WTC11 (cell line): ENCODE data around the gene UTF1.

ENCODE experiments used
- CREB1 ChIP-seq: sonication (generic); formaldehyde crosslinking; IDR thresholded peaks from 2 replicates; pipeline ENCODE4 v1.8.0; 2023; ENCODE audit warnings: mild to moderate bottlenecking, missing genetic modification reagents
- IRF2 ChIP-seq: sonication (generic); formaldehyde crosslinking; IDR thresholded peaks from 2 replicates; pipeline ENCODE4 v1.8.0; 2022; ENCODE audit warnings: low read depth, missing genetic modification reagents, borderline replicate concordance
- KAT7 ChIP-seq: sonication (generic); formaldehyde crosslinking; IDR thresholded peaks from 2 replicates; pipeline ENCODE4 v1.8.1; 2023; ENCODE audit warnings: missing genetic modification reagents, mild to moderate bottlenecking, borderline replicate concordance
- MLX ChIP-seq: sonication (generic); formaldehyde crosslinking; IDR thresholded peaks from 2 replicates; pipeline ENCODE4 v1.8.1; 2023; ENCODE audit warnings: mild to moderate bottlenecking, missing genetic modification reagents, moderate library complexity
- TCF7 ChIP-seq: sonication (generic); formaldehyde crosslinking; IDR thresholded peaks from 2 replicates; pipeline ENCODE4 v1.8.0; 2022; ENCODE audit warnings: mild to moderate bottlenecking, low read depth, missing genetic modification reagents, moderate library complexity
- ZNF263 ChIP-seq: sonication (generic); formaldehyde crosslinking; IDR thresholded peaks from 2 replicates; pipeline ENCODE4 v1.8.1; 2022; ENCODE audit warnings: low read depth, mild to moderate bottlenecking, moderate library complexity, missing genetic modification reagents
- TF ChIP-seq, protein P1 (sequence below): fragments of 200-600 bp; IDR thresholded peaks from 2 replicates; pipeline ENCODE4 v1.8.0; 2022; ENCODE audit warnings: antibody characterized with exemption
- TF ChIP-seq, protein P2 (sequence below): sonication (generic); formaldehyde crosslinking; conservative IDR thresholded peaks from 2 replicates; pipeline ENCODE4 v1.8.1; 2022; ENCODE audit warnings: mild to moderate bottlenecking, missing genetic modification reagents

DNA sequence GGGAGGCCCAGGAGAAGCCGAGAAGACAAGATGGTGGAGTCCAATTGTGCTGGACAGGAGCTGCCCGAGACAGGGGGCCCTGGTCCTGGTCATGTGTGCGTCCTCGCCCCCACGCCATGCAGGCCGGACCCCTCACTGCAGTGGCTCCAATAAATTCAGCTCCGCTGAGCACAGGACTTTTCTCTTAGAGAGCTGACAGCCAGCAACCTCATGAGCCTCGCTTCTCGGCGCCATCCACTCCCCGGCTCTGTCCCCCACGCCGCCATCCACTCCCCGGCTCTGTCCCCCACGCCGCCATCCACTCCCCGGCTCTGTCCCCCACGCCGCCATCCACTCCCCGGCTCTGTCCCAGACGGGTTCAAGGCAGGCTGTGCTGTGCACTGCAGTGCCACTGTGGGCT lies 2.8 kb upstream of the UTF1 start:
- no peak for TF ChIP-seq MLX (CRISPR knock-in tag)
- TF ChIP-seq CREB1 (CRISPR knock-in tag), result no peak
- TF ChIP-seq TCF7 (CRISPR knock-in tag), result no peak
- TF ChIP-seq, protein P1, sequence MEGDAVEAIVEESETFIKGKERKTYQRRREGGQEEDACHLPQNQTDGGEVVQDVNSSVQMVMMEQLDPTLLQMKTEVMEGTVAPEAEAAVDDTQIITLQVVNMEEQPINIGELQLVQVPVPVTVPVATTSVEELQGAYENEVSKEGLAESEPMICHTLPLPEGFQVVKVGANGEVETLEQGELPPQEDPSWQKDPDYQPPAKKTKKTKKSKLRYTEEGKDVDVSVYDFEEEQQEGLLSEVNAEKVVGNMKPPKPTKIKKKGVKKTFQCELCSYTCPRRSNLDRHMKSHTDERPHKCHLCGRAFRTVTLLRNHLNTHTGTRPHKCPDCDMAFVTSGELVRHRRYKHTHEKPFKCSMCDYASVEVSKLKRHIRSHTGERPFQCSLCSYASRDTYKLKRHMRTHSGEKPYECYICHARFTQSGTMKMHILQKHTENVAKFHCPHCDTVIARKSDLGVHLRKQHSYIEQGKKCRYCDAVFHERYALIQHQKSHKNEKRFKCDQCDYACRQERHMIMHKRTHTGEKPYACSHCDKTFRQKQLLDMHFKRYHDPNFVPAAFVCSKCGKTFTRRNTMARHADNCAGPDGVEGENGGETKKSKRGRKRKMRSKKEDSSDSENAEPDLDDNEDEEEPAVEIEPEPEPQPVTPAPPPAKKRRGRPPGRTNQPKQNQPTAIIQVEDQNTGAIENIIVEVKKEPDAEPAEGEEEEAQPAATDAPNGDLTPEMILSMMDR, result no peak
- no peak for TF ChIP-seq IRF2 (CRISPR knock-in tag)
- no peak for TF ChIP-seq KAT7 (CRISPR knock-in tag)
- TF ChIP-seq ZNF263 (CRISPR knock-in tag), result no peak
- TF ChIP-seq, protein P2, sequence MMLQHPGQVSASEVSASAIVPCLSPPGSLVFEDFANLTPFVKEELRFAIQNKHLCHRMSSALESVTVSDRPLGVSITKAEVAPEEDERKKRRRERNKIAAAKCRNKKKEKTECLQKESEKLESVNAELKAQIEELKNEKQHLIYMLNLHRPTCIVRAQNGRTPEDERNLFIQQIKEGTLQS (CRISPR knock-in tag), result no peak
